Measurements from ENCODE around the gene UQCC5.

UQCC5 gene

DNA sequence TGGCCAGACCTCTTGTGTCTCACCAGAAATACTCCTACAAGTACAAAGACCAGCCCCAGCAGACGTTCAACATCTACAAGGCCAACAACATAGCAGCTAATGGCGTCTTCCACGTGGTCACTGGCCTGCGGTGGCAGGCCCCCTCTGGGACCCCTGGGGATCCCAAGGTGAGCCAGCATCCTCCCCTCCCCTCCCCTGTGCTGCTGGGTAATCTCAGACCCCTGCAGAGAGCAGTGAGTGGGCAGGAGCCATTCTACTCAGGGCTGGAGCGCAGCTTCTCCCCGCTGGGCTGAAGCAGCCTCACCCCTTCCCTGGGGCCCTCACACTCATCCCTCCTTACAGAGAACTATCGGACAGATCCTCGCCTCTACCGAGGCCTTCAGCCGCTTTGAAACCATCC, 31.4 kb upstream of the UQCC5 start:
- DNase-seq = no peak

DNA sequence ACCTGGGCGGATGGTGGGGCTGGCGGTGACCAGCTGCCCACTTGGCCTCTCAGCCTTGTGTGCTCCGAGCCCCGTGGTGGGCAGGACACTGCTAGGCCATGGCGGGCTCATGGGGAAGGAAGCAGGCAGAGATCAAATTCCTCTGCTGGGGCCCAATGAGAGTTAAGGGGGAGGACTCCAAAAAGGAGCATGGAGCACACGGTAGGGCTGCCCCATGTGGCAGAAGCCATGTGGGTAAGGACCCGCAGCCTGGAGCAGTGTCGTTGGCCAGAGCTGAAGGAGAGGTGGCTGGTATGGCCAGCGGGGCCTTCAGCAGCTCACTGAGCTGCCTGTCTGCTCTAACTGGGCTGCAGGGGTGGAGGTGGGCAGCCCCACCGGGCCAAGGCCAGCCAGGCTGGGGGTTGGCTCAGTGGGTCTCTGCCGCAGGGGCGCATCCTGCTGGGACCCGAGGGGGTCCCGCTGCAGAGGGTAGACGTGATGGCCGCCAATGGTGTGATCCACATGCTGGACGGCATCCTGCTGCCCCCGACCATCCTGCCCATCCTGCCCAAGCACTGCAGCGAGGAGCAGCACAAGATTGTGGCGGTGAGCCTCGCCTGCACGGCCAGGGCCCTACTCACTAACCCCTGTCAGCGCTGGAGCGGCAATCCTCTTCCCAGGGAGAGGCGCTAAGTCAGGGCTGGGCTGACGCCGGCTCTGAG, 30.0 kb upstream of the UQCC5 start:
- no peak for DNase-seq

GRCh38 chr3:52507359-52507758, 29.0 kb upstream of the UQCC5 start:
- DNase-seq = no peak

- no peak for DNase-seq
These were observed 26.6 kb upstream of the UQCC5 start for GRCh38 chr3:52509753-52510328.

- DNase-seq = no peak
These were observed 24.9 kb upstream of the UQCC5 start for GRCh38 chr3:52511509-52511908.

DNA sequence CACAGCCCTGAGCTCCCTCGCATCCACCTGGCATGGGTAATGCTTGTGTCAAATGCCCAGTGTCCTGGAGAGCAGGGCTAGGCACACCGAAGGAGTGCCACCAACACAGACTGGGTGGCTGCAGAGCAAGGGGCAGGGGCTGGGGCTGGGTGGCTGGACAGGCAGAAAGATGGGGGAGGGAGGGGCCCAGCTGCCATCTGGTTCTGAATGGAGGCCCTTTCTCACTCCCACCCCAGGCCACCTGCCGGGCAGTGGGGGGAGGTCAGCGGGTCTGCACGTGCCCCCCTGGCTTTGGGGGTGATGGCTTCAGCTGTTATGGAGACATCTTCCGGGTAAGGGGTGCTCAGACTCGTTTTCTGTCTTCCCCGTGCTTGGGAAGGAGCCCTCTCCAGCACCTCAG, 24.3 kb upstream of the UQCC5 start:
- no peak for DNase-seq

DNA sequence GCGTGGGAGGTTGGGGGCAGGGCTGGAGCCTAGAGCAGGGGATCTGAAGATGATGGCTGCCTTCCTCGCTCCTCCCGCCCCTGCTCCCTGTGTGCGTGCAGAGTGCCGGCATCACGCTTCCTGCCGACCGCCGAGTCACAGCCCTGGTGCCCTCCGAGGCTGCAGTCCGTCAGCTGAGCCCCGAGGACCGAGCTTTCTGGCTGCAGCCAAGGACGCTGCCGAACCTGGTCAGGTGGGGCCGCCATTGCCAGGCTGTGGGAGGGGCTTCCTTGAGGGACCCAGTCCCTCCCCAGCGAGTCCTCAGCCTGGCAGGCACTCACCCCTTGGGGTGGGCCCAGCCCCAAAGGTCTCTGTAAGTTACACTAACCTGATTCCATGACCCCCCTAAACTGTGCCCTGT, 23.7 kb upstream of the UQCC5 start:
- no peak for DNase-seq

DNA sequence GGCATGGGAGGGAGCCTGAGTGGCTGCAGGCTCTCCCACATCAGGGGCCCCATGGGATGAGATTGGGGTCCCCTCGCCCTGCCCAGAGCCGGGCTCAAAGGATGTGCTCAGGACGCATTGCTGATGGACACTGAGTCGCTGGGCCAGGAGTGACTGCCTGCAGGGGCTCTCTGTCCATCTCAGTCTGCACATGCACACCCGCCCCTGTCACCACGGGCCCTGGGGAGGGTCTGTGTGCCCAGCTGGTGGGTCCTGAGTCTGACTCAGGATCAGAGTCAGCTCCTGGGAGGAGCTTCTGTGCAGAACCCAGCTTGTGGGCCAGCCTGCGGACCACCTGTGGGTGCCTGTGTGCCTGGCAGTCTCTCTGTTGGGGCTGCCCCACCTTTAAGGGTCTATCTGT, 23.1 kb upstream of the UQCC5 start:
- no peak for DNase-seq

- no peak for DNase-seq
These were observed 21.8 kb upstream of the UQCC5 start for GRCh38 chr3:52514576-52514975.

- no peak for DNase-seq
These were observed 21.2 kb upstream of the UQCC5 start for GRCh38 chr3:52515192-52515591.

DNA sequence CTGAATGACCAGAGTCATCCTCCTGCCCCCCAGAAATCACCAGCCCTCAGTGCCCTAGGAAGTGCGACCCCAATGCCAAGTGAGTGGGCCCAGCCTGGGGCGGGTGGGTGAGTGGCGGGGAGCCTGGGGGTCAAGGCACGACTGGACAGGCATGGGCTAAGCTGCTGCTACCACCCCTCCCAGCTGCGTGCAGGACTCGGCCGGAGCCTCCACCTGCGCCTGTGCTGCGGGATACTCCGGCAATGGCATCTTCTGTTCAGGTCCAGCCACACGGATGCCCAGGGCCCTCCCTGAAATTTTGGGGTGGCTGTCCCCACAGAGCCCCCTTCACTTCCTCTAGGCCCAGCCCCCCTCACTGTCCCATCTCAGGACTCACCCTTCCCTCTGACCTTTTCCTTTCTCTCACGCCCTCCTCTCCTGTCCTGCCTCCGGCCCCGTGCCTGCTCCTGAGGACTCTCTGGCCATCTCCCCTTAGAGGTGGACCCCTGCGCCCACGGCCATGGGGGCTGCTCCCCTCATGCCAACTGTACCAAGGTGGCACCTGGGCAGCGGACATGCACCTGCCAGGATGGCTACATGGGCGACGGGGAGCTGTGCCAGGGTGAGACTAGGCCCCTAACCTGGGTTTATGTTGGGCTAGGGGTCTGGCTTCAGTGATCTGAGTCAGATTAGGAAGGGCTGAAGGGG, 19.8 kb upstream of the UQCC5 start:
- DNase-seq = no peak

DNA sequence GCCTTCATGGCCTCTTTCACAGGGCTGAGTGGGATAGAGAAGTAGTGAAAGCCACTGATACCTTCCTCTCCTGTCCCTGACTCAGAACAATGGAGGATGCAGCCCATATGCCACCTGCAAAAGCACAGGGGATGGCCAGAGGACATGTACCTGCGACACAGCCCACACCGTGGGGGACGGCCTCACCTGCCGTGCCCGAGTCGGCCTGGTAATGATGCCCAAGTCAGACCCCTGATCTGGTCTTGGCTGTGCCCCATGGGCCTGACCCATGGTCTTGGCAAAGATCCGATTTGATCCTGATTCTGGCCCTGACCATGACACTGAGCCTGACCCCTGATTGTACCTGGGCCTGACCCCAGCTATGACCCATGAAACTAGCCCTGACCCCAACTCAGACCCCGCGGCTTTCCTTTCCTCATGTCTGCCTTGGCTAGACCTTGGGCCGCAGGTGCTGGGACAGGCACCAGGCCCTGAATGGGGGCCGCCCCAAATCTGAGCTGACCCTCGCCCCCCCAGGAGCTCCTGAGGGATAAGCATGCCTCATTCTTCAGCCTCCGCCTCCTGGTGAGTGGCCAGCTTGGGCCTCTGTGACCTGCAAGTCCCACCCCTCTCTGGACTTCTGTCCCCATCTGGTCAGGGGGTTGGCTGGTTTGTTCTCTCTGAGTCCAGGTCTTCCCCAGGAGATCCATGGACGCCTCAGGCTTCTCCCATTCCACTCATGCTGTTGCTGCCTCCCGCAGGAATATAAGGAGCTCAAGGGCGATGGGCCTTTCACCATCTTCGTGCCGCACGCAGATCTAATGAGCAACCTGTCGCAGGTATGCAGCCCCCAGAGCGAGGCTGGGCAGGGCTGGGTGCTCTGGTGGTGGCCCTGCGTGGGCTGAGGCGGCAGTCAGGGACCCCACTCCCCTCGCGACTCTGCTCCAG, 18.3 kb upstream of the UQCC5 start:
- no peak for DNase-seq

DNA sequence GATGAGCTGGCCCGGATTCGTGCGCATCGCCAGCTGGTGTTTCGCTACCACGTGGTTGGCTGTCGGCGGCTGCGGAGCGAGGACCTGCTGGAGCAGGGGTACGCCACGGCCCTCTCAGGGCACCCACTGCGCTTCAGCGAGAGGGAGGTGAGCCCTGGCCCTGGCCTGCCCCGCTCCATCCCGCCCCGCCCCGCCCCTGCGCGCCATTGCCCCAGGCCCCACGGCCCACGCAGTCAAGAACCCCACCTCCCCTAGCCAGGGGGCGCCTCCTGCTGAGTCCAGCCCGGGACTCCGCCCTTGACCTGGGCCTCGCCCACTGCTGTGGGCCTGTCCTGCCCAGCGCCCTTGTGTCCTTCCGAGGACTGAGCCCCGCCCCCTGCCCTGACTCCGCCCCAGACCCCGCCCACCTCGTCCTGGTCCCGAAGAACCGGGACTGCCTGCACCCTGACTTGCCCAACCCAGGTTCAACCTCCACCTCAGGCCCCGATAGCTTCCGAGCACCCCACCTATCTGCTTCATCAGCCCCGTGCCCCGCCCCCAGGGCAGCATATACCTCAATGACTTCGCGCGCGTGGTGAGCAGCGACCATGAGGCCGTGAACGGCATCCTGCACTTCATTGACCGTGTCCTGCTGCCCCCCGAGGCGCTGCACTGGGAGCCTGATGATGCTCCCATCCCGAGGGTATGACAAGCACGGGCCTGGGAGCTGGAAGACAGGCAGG, 17.5 kb upstream of the UQCC5 start:
- DNase-seq = no peak

DNA sequence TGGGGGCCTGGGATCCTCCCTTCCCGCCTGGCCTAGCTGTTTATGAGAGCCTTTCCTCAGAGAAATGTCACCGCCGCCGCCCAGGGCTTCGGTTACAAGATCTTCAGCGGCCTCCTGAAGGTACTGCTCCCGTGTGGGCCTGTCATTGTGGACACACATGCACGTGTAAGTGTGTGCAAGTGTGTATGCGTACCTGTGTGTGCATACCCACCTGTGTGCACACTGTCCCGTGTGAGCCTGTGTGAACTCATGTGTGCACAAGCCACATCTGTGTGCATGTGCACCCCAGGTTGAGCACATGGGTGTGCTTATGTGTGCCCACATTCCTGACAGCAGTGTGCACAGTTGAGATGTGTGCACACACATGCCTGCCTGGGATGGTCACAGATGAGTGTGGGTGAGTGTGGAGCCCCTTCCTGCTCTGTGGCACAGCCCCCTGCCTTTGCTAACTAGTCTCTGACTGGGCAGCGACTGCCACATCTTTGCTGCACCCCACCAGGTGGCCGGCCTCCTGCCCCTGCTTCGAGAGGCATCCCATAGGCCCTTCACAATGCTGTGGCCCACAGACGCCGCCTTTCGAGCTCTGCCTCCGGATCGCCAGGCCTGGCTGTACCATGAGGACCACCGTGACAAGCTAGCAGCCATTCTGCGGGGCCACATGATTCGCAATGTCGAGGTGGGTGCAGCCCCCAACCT, 16.8 kb upstream of the UQCC5 start:
- no peak for DNase-seq

- no peak for DNase-seq
These were observed 16.2 kb upstream of the UQCC5 start for GRCh38 chr3:52520141-52520667.

- no peak for DNase-seq
These were observed 15.5 kb upstream of the UQCC5 start for GRCh38 chr3:52520716-52521487.

DNA sequence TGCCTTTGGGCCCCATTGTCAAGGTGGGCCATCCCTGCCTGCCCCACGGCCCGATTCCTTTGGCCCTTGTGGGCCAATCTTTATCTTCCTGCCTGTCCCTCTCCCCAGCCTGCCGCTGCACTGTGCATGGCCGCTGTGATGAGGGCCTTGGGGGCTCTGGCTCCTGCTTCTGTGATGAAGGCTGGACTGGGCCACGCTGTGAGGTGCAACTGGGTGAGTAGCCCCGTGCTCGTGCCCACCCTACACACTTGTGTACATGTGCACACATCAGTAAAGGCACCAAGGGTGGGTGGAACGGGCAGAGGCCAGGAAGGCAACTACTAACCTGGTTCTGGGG, 14.9 kb upstream of the UQCC5 start:
- DNase-seq = no peak

GRCh38 chr3:52521881-52522650, 14.3 kb upstream of the UQCC5 start:
- no peak for DNase-seq

DNA sequence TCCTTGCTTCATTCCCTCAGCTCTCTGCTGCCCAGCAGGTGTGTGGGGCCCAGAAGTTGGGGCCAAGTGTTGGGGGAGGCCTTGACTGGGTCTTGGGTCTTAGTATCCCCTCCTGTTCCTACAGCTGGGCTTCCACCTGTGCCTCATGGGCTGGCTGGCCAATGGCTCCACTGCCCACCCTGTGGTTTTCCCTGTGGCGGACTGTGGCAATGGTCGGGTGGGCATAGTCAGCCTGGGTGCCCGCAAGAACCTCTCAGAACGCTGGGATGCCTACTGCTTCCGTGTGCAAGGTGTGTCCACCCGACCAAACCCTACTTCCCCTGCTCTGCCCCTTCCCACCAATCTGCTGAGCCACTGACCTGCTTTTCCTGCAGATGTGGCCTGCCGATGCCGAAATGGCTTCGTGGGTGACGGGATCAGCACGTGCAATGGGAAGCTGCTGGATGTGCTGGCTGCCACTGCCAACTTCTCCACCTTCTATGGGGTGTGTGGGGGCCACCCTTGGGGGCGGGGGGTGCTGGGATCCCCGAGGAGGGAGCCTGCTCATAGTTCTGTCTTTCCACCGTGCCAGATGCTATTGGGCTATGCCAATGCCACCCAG, 13.7 kb upstream of the UQCC5 start:
- no peak for DNase-seq

All from NCI-H69 (cell line).